HEK293 (cell line): ENCODE results near the gene KRT74.

ENCODE experiments used
- CTCF ChIA-PET: fragments of 350-600 bp; formaldehyde crosslinking; extraction: SDS; loops from one replicate; lab custom pipeline; 2021; ENCODE audit warnings: antibody characterized with exemption; lab: Yijun Ruan, JAX
- POLR2A ChIA-PET: fragments of 300-600 bp; formaldehyde crosslinking; extraction: SDS; loops from one replicate; lab custom pipeline; 2020; ENCODE audit warnings: antibody characterized with exemption, inconsistent platforms; lab: Yijun Ruan, JAX
- H3K27ac ChIP-seq: fragments of 200-500 bp; sonication (Bioruptor generic); 2 replicates; pipeline ENCODE4 v1.5.1; 2014; ENCODE audit warnings: low read depth, low read length, control low read depth, inconsistent platforms; ENCODE audit errors: extremely low read depth
- H3K36me3 ChIP-seq, 2 experiments: fragments of 200-500 bp in 1 of 2; sonication (Bioruptor generic) in 1 of 2; 1 replicate in 1 of 2; 2 replicates in 1 of 2; pipeline ENCODE4 v1.5.1; 2014 to 2017; ENCODE audit warnings: inconsistent platforms in 2 of 2, low read length in 2 of 2; ENCODE audit not compliant: control insufficient read depth in 2 of 2, insufficient read depth in 1 of 2
- H3K4me1 ChIP-seq: fragments of 200-500 bp; sonication (Bioruptor generic); 2 replicates; pipeline ENCODE4 v1.5.1; 2014; ENCODE audit warnings: mild to moderate bottlenecking, low read length, inconsistent platforms; ENCODE audit not compliant: control insufficient read depth, insufficient read depth
- H3K4me3 ChIP-seq: 2 replicates; pipeline ENCODE4 v1.5.1; 2011; ENCODE audit warnings: low read depth, mild to moderate bottlenecking, control low read depth, low read length, moderate library complexity
- H3K9me3 ChIP-seq: fragments of 200-500 bp; sonication (Bioruptor generic); 2 replicates; pipeline ENCODE4 v1.5.1; 2014; ENCODE audit warnings: low read depth, low read length, inconsistent platforms; ENCODE audit not compliant: control insufficient read depth, insufficient read depth
- EGR2 ChIP-seq: fragments of 450-650 bp; formaldehyde crosslinking; IDR thresholded peaks from 2 replicates; pipeline ENCODE4 v1.5.1; 2016; ENCODE audit warnings: low read depth, missing biosample characterization, missing genetic modification characterization
- KLF9 ChIP-seq: fragments of 450-650 bp; formaldehyde crosslinking; IDR thresholded peaks from 2 replicates; pipeline ENCODE4 v1.5.1; 2016; ENCODE audit warnings: missing biosample characterization, missing genetic modification characterization, low read depth
- ZBTB48 ChIP-seq: fragments of 450-650 bp; formaldehyde crosslinking; IDR thresholded peaks from 2 replicates; pipeline ENCODE4 v1.5.1; 2016; ENCODE audit warnings: missing biosample characterization, missing genetic modification characterization
- ZFHX2 ChIP-seq: fragments of 450-650 bp; formaldehyde crosslinking; conservative IDR thresholded peaks from 2 replicates; pipeline ENCODE4 v1.5.1; 2016; ENCODE audit warnings: missing biosample characterization, missing genetic modification characterization
- ZIC2 ChIP-seq: fragments of 450-650 bp; formaldehyde crosslinking; IDR thresholded peaks from 2 replicates; pipeline ENCODE4 v1.5.1; 2016; ENCODE audit warnings: missing biosample characterization, missing genetic modification characterization
- ZNF311 ChIP-seq: fragments of 450-650 bp; formaldehyde crosslinking; IDR thresholded peaks from 2 replicates; pipeline ENCODE4 v1.5.1; 2017; ENCODE audit warnings: missing biosample characterization, missing genetic modification characterization, borderline replicate concordance
- ZNF350 ChIP-seq: fragments of 450-650 bp; formaldehyde crosslinking; IDR thresholded peaks from 2 replicates; pipeline ENCODE4 v1.5.0; 2017; ENCODE audit warnings: missing biosample characterization, mild to moderate bottlenecking, missing genetic modification characterization
- ZNF426 ChIP-seq: fragments of 450-650 bp; formaldehyde crosslinking; IDR thresholded peaks from 2 replicates; pipeline ENCODE4 v1.5.1; 2017; ENCODE audit warnings: missing biosample characterization, missing genetic modification characterization, mild to moderate bottlenecking, inconsistent platforms, moderate library complexity
- ZNF530 ChIP-seq: fragments of 450-650 bp; formaldehyde crosslinking; IDR thresholded peaks from 2 replicates; pipeline ENCODE4 v1.5.1; 2016; ENCODE audit warnings: low read depth, missing biosample characterization, missing genetic modification characterization
- ZNF548 ChIP-seq: fragments of 450-650 bp; formaldehyde crosslinking; IDR thresholded peaks from 2 replicates; pipeline ENCODE4 v1.5.1; 2016; ENCODE audit warnings: missing biosample characterization, missing genetic modification characterization
- ZXDB ChIP-seq: fragments of 450-650 bp; formaldehyde crosslinking; IDR thresholded peaks from 2 replicates; pipeline ENCODE4 v1.5.1; 2016; ENCODE audit warnings: missing biosample characterization, missing genetic modification characterization
- TF ChIP-seq, protein P1 (sequence below): fragments of 450-650 bp; formaldehyde crosslinking; IDR thresholded peaks from 2 replicates; pipeline ENCODE4 v1.5.1; 2016; ENCODE audit warnings: missing biosample characterization, missing genetic modification characterization
- TF ChIP-seq, protein P2 (sequence below): fragments of 450-650 bp; formaldehyde crosslinking; IDR thresholded peaks from 2 replicates; pipeline ENCODE4 v1.5.1; 2016; ENCODE audit warnings: missing biosample characterization, missing genetic modification characterization
- TF ChIP-seq, protein P3 (sequence below): fragments of 450-650 bp; formaldehyde crosslinking; IDR thresholded peaks from 2 replicates; pipeline ENCODE4 v1.5.1; 2016; ENCODE audit warnings: missing biosample characterization, missing genetic modification characterization
- TF ChIP-seq, protein P4 (sequence below): IDR thresholded peaks from 2 replicates; pipeline ENCODE4 v1.6.1; 2011; ENCODE audit warnings: mild to moderate bottlenecking, low read depth, low read length, borderline replicate concordance
- TF ChIP-seq, protein P5 (sequence below): fragments of 450-650 bp; formaldehyde crosslinking; IDR thresholded peaks from 2 replicates; pipeline ENCODE4 v1.5.1; 2016; ENCODE audit warnings: missing biosample characterization, missing genetic modification characterization

The KRT74 gene

DNA sequence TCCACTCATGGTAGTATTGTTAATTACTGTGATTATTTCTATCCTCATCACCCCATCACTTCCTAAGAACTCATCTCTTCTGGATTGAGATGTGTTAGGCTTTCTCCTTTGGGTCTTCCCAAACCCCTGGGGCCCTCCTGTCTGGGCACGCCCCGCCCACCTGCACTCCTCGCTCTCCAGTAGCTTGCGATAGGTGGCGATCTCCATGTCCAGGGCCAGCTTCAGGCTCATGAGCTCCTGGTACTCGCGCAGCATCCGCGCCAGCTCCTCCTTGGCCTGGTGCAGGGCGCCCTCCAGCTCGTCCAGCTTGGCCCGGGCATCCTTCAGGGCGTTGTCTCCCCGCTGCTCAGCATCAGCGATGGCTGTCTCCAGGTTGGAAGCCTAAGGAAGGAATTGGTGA lies 27.5 kb downstream of the KRT74 start:
- Histone ChIP-seq H3K36me3 (no peaks in the 10 kb centered on the region), H3K9me3 (no peaks in the 10 kb centered on the region), H3K27ac (no peak overlapping the region), H3K4me1 (no peaks in the 10 kb centered on the region), H3K4me3 (no peak overlapping the region)
- POLR2A ChIA-PET = no interaction called here
- CTCF ChIA-PET = interaction anchor here (0.6 to 1.5 kb wide), 6 partner anchors 38 to 390 kb away, joined by 3 to 4 read pairs (median 3); no protein-coding TSS in a partner anchor
- TF ChIP-seq ZXDB (tag by site-specific recombination) = no peak
- no peak for TF ChIP-seq ZNF311 (tag by site-specific recombination)
- no peak for TF ChIP-seq ZNF350 (tag by site-specific recombination)
- TF ChIP-seq ZNF548 (tag by site-specific recombination) = no peak
- no peak for TF ChIP-seq KLF9
- TF ChIP-seq, protein P1, sequence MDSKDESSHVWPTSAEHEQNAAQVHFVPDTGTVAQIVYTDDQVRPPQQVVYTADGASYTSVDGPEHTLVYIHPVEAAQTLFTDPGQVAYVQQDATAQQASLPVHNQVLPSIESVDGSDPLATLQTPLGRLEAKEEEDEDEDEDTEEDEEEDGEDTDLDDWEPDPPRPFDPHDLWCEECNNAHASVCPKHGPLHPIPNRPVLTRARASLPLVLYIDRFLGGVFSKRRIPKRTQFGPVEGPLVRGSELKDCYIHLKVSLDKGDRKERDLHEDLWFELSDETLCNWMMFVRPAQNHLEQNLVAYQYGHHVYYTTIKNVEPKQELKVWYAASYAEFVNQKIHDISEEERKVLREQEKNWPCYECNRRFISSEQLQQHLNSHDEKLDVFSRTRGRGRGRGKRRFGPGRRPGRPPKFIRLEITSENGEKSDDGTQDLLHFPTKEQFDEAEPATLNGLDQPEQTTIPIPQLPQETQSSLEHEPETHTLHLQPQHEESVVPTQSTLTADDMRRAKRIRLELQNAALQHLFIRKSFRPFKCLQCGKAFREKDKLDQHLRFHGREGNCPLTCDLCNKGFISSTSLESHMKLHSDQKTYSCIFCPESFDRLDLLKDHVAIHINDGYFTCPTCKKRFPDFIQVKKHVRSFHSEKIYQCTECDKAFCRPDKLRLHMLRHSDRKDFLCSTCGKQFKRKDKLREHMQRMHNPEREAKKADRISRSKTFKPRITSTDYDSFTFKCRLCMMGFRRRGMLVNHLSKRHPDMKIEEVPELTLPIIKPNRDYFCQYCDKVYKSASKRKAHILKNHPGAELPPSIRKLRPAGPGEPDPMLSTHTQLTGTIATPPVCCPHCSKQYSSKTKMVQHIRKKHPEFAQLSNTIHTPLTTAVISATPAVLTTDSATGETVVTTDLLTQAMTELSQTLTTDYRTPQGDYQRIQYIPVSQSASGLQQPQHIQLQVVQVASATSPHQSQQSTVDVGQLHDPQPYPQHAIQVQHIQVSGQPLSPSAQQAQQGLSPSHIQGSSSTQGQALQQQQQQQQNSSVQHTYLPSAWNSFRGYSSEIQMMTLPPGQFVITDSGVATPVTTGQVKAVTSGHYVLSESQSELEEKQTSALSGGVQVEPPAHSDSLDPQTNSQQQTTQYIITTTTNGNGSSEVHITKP (tag by site-specific recombination) = no peak
- TF ChIP-seq, protein P2, sequence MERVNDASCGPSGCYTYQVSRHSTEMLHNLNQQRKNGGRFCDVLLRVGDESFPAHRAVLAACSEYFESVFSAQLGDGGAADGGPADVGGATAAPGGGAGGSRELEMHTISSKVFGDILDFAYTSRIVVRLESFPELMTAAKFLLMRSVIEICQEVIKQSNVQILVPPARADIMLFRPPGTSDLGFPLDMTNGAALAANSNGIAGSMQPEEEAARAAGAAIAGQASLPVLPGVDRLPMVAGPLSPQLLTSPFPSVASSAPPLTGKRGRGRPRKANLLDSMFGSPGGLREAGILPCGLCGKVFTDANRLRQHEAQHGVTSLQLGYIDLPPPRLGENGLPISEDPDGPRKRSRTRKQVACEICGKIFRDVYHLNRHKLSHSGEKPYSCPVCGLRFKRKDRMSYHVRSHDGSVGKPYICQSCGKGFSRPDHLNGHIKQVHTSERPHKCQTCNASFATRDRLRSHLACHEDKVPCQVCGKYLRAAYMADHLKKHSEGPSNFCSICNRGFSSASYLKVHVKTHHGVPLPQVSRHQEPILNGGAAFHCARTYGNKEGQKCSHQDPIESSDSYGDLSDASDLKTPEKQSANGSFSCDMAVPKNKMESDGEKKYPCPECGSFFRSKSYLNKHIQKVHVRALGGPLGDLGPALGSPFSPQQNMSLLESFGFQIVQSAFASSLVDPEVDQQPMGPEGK (tag by site-specific recombination) = no peak
- TF ChIP-seq, protein P3, sequence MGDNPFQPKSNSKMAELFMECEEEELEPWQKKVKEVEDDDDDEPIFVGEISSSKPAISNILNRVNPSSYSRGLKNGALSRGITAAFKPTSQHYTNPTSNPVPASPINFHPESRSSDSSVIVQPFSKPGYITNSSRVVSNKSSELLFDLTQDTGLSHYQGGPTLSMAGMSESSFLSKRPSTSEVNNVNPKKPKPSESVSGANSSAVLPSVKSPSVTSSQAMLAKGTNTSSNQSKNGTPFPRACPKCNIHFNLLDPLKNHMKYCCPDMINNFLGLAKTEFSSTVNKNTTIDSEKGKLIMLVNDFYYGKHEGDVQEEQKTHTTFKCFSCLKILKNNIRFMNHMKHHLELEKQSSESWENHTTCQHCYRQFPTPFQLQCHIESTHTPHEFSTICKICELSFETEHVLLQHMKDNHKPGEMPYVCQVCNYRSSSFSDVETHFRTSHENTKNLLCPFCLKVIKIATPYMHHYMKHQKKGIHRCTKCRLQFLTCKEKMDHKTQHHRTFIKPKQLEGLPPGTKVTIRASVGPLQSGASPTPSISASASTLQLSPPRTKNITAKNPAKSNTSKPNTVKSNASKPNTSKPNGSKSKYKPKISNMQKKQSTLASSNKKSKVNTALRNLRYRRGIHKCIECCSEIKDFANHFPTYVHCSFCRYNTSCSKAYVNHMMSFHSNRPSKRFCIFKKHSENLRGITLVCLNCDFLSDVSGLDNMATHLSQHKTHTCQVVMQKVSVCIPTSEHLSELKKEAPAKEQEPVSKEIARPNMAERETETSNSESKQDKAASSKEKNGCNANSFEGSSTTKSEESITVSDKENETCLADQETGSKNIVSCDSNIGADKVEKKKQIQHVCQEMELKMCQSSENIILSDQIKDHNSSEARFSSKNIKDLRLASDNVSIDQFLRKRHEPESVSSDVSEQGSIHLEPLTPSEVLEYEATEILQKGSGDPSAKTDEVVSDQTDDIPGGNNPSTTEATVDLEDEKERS (tag by site-specific recombination) = no peak
- TF ChIP-seq ZNF426 (tag by site-specific recombination) = no peak
- TF ChIP-seq ZNF530 (tag by site-specific recombination) = no peak
- no peak for TF ChIP-seq ZIC2 (tag by site-specific recombination)
- TF ChIP-seq, protein P4, sequence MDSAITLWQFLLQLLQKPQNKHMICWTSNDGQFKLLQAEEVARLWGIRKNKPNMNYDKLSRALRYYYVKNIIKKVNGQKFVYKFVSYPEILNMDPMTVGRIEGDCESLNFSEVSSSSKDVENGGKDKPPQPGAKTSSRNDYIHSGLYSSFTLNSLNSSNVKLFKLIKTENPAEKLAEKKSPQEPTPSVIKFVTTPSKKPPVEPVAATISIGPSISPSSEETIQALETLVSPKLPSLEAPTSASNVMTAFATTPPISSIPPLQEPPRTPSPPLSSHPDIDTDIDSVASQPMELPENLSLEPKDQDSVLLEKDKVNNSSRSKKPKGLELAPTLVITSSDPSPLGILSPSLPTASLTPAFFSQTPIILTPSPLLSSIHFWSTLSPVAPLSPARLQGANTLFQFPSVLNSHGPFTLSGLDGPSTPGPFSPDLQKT = no peak

DNA sequence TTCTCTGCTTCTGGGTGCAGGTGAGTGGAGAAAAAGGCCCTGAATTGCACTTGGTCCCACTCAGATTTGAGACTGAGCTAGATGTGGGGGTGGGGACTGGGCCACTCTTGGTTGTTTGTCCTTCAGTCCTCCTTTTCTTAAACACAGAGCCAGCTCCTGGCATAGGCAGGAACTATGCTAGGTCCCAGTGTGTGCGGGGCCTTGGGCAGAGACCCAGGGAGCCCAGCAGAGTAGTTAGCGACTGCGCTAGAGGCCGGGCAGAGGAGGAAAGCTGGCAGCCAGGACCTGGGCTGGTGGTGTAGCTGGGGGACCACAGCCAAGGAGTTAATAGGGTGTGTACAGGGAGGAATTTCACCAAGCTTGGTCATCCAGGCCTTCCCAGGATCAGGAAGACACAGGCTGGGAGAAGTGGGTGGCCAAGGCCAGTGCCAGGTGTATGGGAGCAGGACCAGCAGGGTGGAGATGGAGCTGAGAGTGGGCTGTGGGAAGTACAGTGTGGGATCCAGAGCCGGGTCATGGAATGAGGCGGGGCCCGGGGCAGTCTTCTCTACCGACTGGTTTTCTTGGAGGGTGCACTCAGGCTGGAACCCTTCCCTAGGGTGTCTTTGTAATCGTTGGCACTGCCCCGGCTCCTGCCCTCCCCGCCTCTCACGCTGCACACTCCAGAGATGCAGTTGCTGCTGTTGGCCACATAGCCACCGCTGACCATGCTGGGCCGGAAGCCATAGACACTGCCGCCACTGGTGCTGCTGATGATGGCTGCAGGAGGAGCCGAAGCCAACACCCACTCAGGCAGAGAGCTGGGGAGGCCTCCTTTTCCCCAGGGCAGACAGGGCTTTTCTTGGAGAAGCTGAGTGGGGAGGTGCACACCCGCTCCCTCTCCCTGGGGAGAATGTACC lies 29.4 kb downstream of the KRT74 start:
- CTCF ChIA-PET = interaction anchor here (0.9 to 1.0 kb wide), 2 partner anchors 38 to 217 kb away, joined by 3 read pairs; no protein-coding TSS in a partner anchor
- H3K4me3 ChIP-seq = no peak overlapping the region
- TF ChIP-seq ZBTB48 = no peak
- TF ChIP-seq ZFHX2 (tag by site-specific recombination) = peak; percentile 37
- TF ChIP-seq, protein P5, sequence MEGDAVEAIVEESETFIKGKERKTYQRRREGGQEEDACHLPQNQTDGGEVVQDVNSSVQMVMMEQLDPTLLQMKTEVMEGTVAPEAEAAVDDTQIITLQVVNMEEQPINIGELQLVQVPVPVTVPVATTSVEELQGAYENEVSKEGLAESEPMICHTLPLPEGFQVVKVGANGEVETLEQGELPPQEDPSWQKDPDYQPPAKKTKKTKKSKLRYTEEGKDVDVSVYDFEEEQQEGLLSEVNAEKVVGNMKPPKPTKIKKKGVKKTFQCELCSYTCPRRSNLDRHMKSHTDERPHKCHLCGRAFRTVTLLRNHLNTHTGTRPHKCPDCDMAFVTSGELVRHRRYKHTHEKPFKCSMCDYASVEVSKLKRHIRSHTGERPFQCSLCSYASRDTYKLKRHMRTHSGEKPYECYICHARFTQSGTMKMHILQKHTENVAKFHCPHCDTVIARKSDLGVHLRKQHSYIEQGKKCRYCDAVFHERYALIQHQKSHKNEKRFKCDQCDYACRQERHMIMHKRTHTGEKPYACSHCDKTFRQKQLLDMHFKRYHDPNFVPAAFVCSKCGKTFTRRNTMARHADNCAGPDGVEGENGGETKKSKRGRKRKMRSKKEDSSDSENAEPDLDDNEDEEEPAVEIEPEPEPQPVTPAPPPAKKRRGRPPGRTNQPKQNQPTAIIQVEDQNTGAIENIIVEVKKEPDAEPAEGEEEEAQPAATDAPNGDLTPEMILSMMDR (tag by site-specific recombination) = 0 out of 2 replicates have a peak, but pooled peaks have one; percentile 14
- 0 out of 2 replicates have a peak, but pooled peaks have one; percentile 10 for TF ChIP-seq EGR2 (tag by site-specific recombination)
- TF ChIP-seq, all 188 proteins: peak for 3
- POLR2A ChIA-PET = no interaction called here
- H3K9me3 ChIP-seq = no peaks in the 10 kb centered on the region
- peaks cover 8% of the 10 kb centered on the region for H3K4me1 ChIP-seq
- H3K27ac ChIP-seq = no peak overlapping the region
- H3K36me3 ChIP-seq = no peaks in the 10 kb centered on the region
